ENCODE results near the gene CD9.
A peak's percentile ranks its signal among the peaks of the same experiment; 100 is the strongest.

Gene CD9, protein sequence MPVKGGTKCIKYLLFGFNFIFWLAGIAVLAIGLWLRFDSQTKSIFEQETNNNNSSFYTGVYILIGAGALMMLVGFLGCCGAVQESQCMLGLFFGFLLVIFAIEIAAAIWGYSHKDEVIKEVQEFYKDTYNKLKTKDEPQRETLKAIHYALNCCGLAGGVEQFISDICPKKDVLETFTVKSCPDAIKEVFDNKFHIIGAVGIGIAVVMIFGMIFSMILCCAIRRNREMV

GRCh38 chr12:6200256-6201212 lies at the start of gene CD9:
CD9 (plus strand) TSS chr12:6200400; CDS start chr12:6200500, 100 bp downstream.
- no peaks in the 10 kb centered on the region for H3K27me3 ChIP-seq (ENCODE audit: insufficient read depth, low read length)
- H3K9me2 ChIP-seq (ENCODE audit: low read depth, low read length): no peaks in the 10 kb centered on the region
- H3K27ac ChIP-seq (ENCODE audit: low read depth, low read length, poor library complexity, severe bottlenecking): peak within 1 kb of the TSS; percentile 85
- TF ChIP-seq EZH2 (IDR thresholded peaks at IDR 0.05; ENCODE audit: borderline replicate concordance, low read length): no peak
- TF ChIP-seq, protein P1, sequence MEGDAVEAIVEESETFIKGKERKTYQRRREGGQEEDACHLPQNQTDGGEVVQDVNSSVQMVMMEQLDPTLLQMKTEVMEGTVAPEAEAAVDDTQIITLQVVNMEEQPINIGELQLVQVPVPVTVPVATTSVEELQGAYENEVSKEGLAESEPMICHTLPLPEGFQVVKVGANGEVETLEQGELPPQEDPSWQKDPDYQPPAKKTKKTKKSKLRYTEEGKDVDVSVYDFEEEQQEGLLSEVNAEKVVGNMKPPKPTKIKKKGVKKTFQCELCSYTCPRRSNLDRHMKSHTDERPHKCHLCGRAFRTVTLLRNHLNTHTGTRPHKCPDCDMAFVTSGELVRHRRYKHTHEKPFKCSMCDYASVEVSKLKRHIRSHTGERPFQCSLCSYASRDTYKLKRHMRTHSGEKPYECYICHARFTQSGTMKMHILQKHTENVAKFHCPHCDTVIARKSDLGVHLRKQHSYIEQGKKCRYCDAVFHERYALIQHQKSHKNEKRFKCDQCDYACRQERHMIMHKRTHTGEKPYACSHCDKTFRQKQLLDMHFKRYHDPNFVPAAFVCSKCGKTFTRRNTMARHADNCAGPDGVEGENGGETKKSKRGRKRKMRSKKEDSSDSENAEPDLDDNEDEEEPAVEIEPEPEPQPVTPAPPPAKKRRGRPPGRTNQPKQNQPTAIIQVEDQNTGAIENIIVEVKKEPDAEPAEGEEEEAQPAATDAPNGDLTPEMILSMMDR (IDR thresholded peaks at IDR 0.05; ENCODE audit: low read length): no peak
- no peak within 1 kb of the TSS for H2AFZ ChIP-seq (ENCODE audit: low read length)
- H3K9ac ChIP-seq (ENCODE audit: low read length): peak within 1 kb of the TSS; percentile 81
- H3K4me3 ChIP-seq (ENCODE audit: low read depth, low read length, poor library complexity, severe bottlenecking): peak within 1 kb of the TSS; percentile 74
- no peaks in the 10 kb centered on the region for H4K20me1 ChIP-seq (ENCODE audit: insufficient read depth, low read length)
- peak within 1 kb of the TSS; percentile 76 for H3K4me2 ChIP-seq (ENCODE audit: low read length)
- H3F3A ChIP-seq (ENCODE audit: insufficient read depth, low read length): no peaks in the 10 kb centered on the region
- no peaks in the 10 kb centered on the region for H3K9me3 ChIP-seq (ENCODE audit: low read length)
- H3K79me2 ChIP-seq (ENCODE audit: insufficient read depth, low read length): 0 out of 2 replicates have a peak, but pooled peaks cover 10% of the 10 kb centered on the region
- no peaks in the 10 kb centered on the region for H3K36me3 ChIP-seq (ENCODE audit: insufficient read depth, low read length)
- peaks cover 73% of the 10 kb centered on the region for H3K4me1 ChIP-seq (ENCODE audit: insufficient read depth, low read length, severe bottlenecking)

GRCh38 chr12:6154730-6155459 lies 45.3 kb upstream of the CD9 start:
- Histone ChIP-seq H3K27me3 (ENCODE audit: insufficient read depth, low read length) (0 out of 2 replicates have a peak, but pooled peaks cover 8% of the 10 kb centered on the region), H3K4me3 (ENCODE audit: low read depth, low read length, poor library complexity, severe bottlenecking) (no peak overlapping the region), H3K27ac (ENCODE audit: low read depth, low read length, poor library complexity, severe bottlenecking) (no peak overlapping the region), H3F3A (ENCODE audit: insufficient read depth, low read length) (no peaks in the 10 kb centered on the region), H4K20me1 (ENCODE audit: insufficient read depth, low read length) (no peaks in the 10 kb centered on the region), H3K9me2 (ENCODE audit: low read depth, low read length) (no peaks in the 10 kb centered on the region), H3K9ac (ENCODE audit: low read length) (no peak overlapping the region), H3K4me1 (ENCODE audit: insufficient read depth, low read length, severe bottlenecking) (no peaks in the 10 kb centered on the region), H3K36me3 (ENCODE audit: insufficient read depth, low read length) (no peaks in the 10 kb centered on the region), H3K79me2 (ENCODE audit: insufficient read depth, low read length) (no peaks in the 10 kb centered on the region), H3K4me2 (ENCODE audit: low read length) (no peak overlapping the region), H3K9me3 (ENCODE audit: low read length) (no peaks in the 10 kb centered on the region), H2AFZ (ENCODE audit: low read length) (no peak overlapping the region)
- no peak for TF ChIP-seq EZH2 (IDR thresholded peaks at IDR 0.05; ENCODE audit: borderline replicate concordance, low read length)
- TF ChIP-seq, protein P1 (IDR thresholded peaks at IDR 0.05; ENCODE audit: low read length): no peak

DNA sequence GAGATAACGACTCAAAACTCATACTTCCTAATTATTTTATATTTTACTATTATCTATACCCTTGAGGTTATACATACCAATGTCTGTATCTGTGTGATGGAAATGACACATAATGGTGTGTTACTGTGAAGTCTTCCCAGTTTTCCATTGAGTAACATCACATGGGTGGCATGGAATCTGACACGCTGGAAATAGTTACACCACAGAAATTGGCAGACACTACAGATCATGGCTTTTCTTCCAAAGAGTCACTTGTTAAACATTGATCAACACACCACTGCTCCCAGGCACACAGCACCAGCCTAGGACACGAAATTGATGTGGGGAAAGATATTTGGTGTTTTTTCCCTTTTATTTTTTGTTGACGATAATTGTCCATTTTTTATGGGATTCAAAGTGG lies 42.7 kb upstream of the CD9 start:
- Histone ChIP-seq H3K4me2 (ENCODE audit: low read length) (no peak overlapping the region), H3K4me3 (ENCODE audit: low read depth, low read length, poor library complexity, severe bottlenecking) (no peak overlapping the region), H3F3A (ENCODE audit: insufficient read depth, low read length) (no peaks in the 10 kb centered on the region), H3K27ac (ENCODE audit: low read depth, low read length, poor library complexity, severe bottlenecking) (no peak overlapping the region), H3K4me1 (ENCODE audit: insufficient read depth, low read length, severe bottlenecking) (no peaks in the 10 kb centered on the region), H3K27me3 (ENCODE audit: insufficient read depth, low read length) (0 out of 2 replicates have a peak, but pooled peaks cover 8% of the 10 kb centered on the region), H2AFZ (ENCODE audit: low read length) (no peak overlapping the region), H3K9me3 (ENCODE audit: low read length) (no peaks in the 10 kb centered on the region), H3K36me3 (ENCODE audit: insufficient read depth, low read length) (no peaks in the 10 kb centered on the region), H3K9ac (ENCODE audit: low read length) (no peak overlapping the region), H4K20me1 (ENCODE audit: insufficient read depth, low read length) (no peaks in the 10 kb centered on the region), H3K9me2 (ENCODE audit: low read depth, low read length) (no peaks in the 10 kb centered on the region), H3K79me2 (ENCODE audit: insufficient read depth, low read length) (no peaks in the 10 kb centered on the region)
- TF ChIP-seq, protein P1 (IDR thresholded peaks at IDR 0.05; ENCODE audit: low read length): no peak
- TF ChIP-seq EZH2 (IDR thresholded peaks at IDR 0.05; ENCODE audit: borderline replicate concordance, low read length): no peak

All from OCI-LY1 (cell line).